Measurements from ENCODE around the gene CRB2. TPM values are rescaled to one million over a fixed set of nuclear protein-coding genes. Genes with fewer than 3 reads are reported as not detected.

The CRB2 gene
- total and polyA plus RNA-seq, 2 of the 4 experiments (the other 2 are of a cell fraction): not detected

- no peak overlapping the region for H2AFZ ChIP-seq (replicated peaks; ENCODE audit: low read length, poor library complexity)
- H4K20me1 ChIP-seq (ENCODE audit: insufficient read depth, low read length): no peaks in the 10 kb centered on the region
- H3K4me1 ChIP-seq (ENCODE audit: control insufficient read depth, insufficient read depth, low read length): no peaks in the 10 kb centered on the region
- H3K4me3 ChIP-seq (ENCODE audit: insufficient read depth, low read depth, low read length): no peak overlapping the region
- no peaks in the 10 kb centered on the region for H3K9me3 ChIP-seq (ENCODE audit: control insufficient read depth, insufficient read depth, low read length)
- dilution Hi-C loops (cut with HindIII; ENCODE audit: low sequenced_read_pairs, unreplicated experiment): no loop called here
- H3K36me3 ChIP-seq (ENCODE audit: control insufficient read depth, insufficient read depth, low read length): no peaks in the 10 kb centered on the region
- intact Hi-C loops (cut with micrococcal nuclease): no loop called here
- ChIA-PET POLR2A (ENCODE audit: unreplicated experiment) (no interaction called here), CTCF (no interaction called here)
- in situ Hi-C loops (cut with MboI; ENCODE audit: low sequenced_read_pairs): no loop called here
- H2BK20ac ChIP-seq (ENCODE audit: low read depth, low read length): no peak overlapping the region
- H3K4ac ChIP-seq (ENCODE audit: low read depth, low read length): no peak overlapping the region
- ATAC-seq (ENCODE audit: low read depth) (no peak; the same call in 1 of the 2 replicates), DNase-seq (no peak)
- H4K91ac ChIP-seq (ENCODE audit: insufficient read depth, low read depth, low read length): no peak overlapping the region
- no peak overlapping the region for H3K56ac ChIP-seq (ENCODE audit: extremely low read depth, insufficient read depth, low read length)
- no peak overlapping the region for H4K8ac ChIP-seq (ENCODE audit: low read depth in 2 of 2, low read length in 2 of 2)
- H3K27ac ChIP-seq (ENCODE audit: insufficient read depth, low read length): no peak overlapping the region
- H3K9ac ChIP-seq (ENCODE audit: low read depth, low read length): no peak overlapping the region
- H2BK120ac ChIP-seq (ENCODE audit: low read depth, low read length): no peak overlapping the region
- BruUV-seq (replicated peaks): no TSS peak
- no peaks in the 10 kb centered on the region for H3K9me1 ChIP-seq (ENCODE audit: insufficient read depth, low read length)
- no peak overlapping the region for H3K18ac ChIP-seq (ENCODE audit: low read depth, low read length)
- no peak overlapping the region for H3K23ac ChIP-seq (ENCODE audit: low read depth, low read length)
- H3K27me3 ChIP-seq (ENCODE audit: control insufficient read depth, insufficient read depth, low read length): peaks cover 66% of the 10 kb centered on the region
- no peak overlapping the region for H2BK5ac ChIP-seq (ENCODE audit: low read depth, low read length, poor library complexity, severe bottlenecking)
- WGBS, 2 experiments (ENCODE audit: extremely low coverage in 2 of 2, insufficient read length in 1 of 2): 3% methylated on average over 29 of the region's 60 CpGs; no CpG with 5 or more reads in 1 of the 2 experiments
- no peaks in the 10 kb centered on the region for H3K79me1 ChIP-seq (ENCODE audit: low read depth in 1 of 2, low read length in 2 of 2)
- TF ChIP-seq RAD21 (IDR thresholded peaks at IDR 0.05; ENCODE audit: low read length) (no peak), MAFK (IDR thresholded peaks at IDR 0.05; ENCODE audit: low read depth, low read length) (no peak), CHD1 (IDR thresholded peaks at IDR 0.05; ENCODE audit: low read depth, low read length) (no peak), CEBPB (IDR thresholded peaks at IDR 0.05; ENCODE audit: low read depth, low read length) (no peak), POLR2A (IDR thresholded peaks at IDR 0.05; ENCODE audit: low read depth, low read length) (no peak), NFE2L2 (IDR thresholded peaks at IDR 0.05; ENCODE audit: low read depth, low read length) (no peak), BHLHE40 (IDR thresholded peaks at IDR 0.05; ENCODE audit: low read depth, low read length) (no peak), RFX5 (IDR thresholded peaks at IDR 0.05; ENCODE audit: low read depth, low read length) (no peak), FOS (IDR thresholded peaks at IDR 0.05; ENCODE audit: low read depth, low read length) (no peak), USF2 (IDR thresholded peaks at IDR 0.05; ENCODE audit: low read depth, low read length) (no peak), SMC3 (IDR thresholded peaks at IDR 0.05; ENCODE audit: low read depth, low read length) (no peak), MXI1 (IDR thresholded peaks at IDR 0.05; ENCODE audit: borderline replicate concordance, low read depth, low read length) (no peak), RCOR1 (IDR thresholded peaks at IDR 0.05; ENCODE audit: insufficient replicate concordance, low read length) (no peak), MAZ (IDR thresholded peaks at IDR 0.05; ENCODE audit: borderline replicate concordance, low read depth, low read length) (no peak)
- TF ChIP-seq, protein P1, sequence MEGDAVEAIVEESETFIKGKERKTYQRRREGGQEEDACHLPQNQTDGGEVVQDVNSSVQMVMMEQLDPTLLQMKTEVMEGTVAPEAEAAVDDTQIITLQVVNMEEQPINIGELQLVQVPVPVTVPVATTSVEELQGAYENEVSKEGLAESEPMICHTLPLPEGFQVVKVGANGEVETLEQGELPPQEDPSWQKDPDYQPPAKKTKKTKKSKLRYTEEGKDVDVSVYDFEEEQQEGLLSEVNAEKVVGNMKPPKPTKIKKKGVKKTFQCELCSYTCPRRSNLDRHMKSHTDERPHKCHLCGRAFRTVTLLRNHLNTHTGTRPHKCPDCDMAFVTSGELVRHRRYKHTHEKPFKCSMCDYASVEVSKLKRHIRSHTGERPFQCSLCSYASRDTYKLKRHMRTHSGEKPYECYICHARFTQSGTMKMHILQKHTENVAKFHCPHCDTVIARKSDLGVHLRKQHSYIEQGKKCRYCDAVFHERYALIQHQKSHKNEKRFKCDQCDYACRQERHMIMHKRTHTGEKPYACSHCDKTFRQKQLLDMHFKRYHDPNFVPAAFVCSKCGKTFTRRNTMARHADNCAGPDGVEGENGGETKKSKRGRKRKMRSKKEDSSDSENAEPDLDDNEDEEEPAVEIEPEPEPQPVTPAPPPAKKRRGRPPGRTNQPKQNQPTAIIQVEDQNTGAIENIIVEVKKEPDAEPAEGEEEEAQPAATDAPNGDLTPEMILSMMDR (conservative IDR thresholded peaks at IDR 0.05; ENCODE audit: low read depth, low read length): no peak
- TF ChIP-seq, protein P2, sequence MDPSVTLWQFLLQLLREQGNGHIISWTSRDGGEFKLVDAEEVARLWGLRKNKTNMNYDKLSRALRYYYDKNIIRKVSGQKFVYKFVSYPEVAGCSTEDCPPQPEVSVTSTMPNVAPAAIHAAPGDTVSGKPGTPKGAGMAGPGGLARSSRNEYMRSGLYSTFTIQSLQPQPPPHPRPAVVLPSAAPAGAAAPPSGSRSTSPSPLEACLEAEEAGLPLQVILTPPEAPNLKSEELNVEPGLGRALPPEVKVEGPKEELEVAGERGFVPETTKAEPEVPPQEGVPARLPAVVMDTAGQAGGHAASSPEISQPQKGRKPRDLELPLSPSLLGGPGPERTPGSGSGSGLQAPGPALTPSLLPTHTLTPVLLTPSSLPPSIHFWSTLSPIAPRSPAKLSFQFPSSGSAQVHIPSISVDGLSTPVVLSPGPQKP (IDR thresholded peaks at IDR 0.05; ENCODE audit: borderline replicate concordance, low read depth, low read length): no peak
- H2AK9ac ChIP-seq (replicated peaks; ENCODE audit: low read depth, low read length, poor library complexity): no peak overlapping the region
- no peak overlapping the region; the same call in 1 of the 2 replicates for H3K4me2 ChIP-seq (ENCODE audit: low read depth, low read length)
- H3K14ac ChIP-seq (replicated peaks; ENCODE audit: low read depth, low read length): no peak overlapping the region
- no peak overlapping the region for H2BK15ac ChIP-seq (ENCODE audit: low read depth, low read length)
- H4K5ac ChIP-seq (ENCODE audit: low read depth, low read length): no peak overlapping the region
- H2AK5ac ChIP-seq (ENCODE audit: low read depth, low read length): no peak overlapping the region
Observed at GRCh38 chr9:123373447-123373923, 17.5 kb downstream of the CRB2 start.

Data from IMR-90 (cell line).